ENCODE measurements around the gene VPS8.
"Not testable (repeated sequence)": the region's sequence is repeated elsewhere in the genome, so short reads cannot be mapped to it uniquely, and the experiment has no call there.

Gene VPS8

GRCh38 chr3:184965639-184966430 is 153.9 kb downstream of the VPS8 start:
- Histone ChIP-seq H3K9ac (ENCODE audit: low read length) (no peak overlapping the region), H3K27me3 (ENCODE audit: control insufficient read depth, insufficient read depth, low read length) (no peaks in the 10 kb centered on the region), H3K4me1 (ENCODE audit: control insufficient read depth, insufficient read depth, low read length) (no peaks in the 10 kb centered on the region), H3K4me3 (ENCODE audit: low read length) (no peak overlapping the region), H3K36me3 (ENCODE audit: control insufficient read depth, insufficient read depth, low read length) (peaks cover 6% of the 10 kb centered on the region), H3K27ac (ENCODE audit: low read depth, low read length) (no peak overlapping the region)

GRCh38 chr3:184968115-184968514 is 156.1 kb downstream of the VPS8 start:
- Histone ChIP-seq H3K27me3 (ENCODE audit: control insufficient read depth, insufficient read depth, low read length) (no peaks in the 10 kb centered on the region), H3K27ac (ENCODE audit: low read depth, low read length) (no peak overlapping the region), H3K4me3 (ENCODE audit: low read length) (no peak overlapping the region), H3K9ac (ENCODE audit: low read length) (no peak overlapping the region), H3K36me3 (ENCODE audit: control insufficient read depth, insufficient read depth, low read length) (peaks cover 6% of the 10 kb centered on the region), H3K4me1 (ENCODE audit: control insufficient read depth, insufficient read depth, low read length) (no peaks in the 10 kb centered on the region)

- H3K4me1 ChIP-seq (ENCODE audit: control insufficient read depth, insufficient read depth, low read length), result no peaks in the 10 kb centered on the region
- no peak overlapping the region for H3K9ac ChIP-seq (ENCODE audit: low read length)
- H3K27me3 ChIP-seq (ENCODE audit: control insufficient read depth, insufficient read depth, low read length), result no peaks in the 10 kb centered on the region
- peaks cover 11% of the 10 kb centered on the region for H3K36me3 ChIP-seq (ENCODE audit: control insufficient read depth, insufficient read depth, low read length)
- no peak overlapping the region for H3K27ac ChIP-seq (ENCODE audit: low read depth, low read length)
- no peak overlapping the region for H3K4me3 ChIP-seq (ENCODE audit: low read length)
Observed at GRCh38 chr3:184970186-184970585, 158.2 kb downstream of the VPS8 start.

GRCh38 chr3:184977796-184978195 is 165.8 kb downstream of the VPS8 start:
- Histone ChIP-seq H3K9ac (ENCODE audit: low read length) (no peak overlapping the region), H3K4me1 (ENCODE audit: control insufficient read depth, insufficient read depth, low read length) (no peaks in the 10 kb centered on the region), H3K27me3 (ENCODE audit: control insufficient read depth, insufficient read depth, low read length) (no peaks in the 10 kb centered on the region), H3K27ac (ENCODE audit: low read depth, low read length) (no peak overlapping the region), H3K36me3 (ENCODE audit: control insufficient read depth, insufficient read depth, low read length) (peaks cover 7% of the 10 kb centered on the region), H3K4me3 (ENCODE audit: low read length) (no peak overlapping the region)

DNA sequence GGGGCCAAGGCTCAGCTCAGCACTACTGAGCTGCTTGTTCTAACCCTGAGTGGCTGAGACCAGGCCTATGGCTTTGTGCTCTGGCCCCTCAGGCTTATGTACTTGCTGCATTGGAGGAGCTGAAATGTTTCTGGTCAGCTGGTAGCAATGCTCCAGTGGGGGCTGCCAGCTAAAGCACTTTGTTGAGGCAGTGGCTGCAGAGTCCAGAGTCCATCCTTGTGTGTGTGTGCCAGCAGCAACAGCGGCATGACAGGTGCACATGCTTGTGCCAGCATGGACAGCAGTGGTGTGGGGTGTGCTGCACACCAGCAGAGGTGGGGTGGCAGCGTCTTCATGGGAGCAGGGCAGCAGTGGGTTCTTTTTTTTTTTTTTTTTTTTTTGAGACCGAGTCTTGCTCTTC is 169.1 kb downstream of the VPS8 start:
- no peak overlapping the region for H3K4me3 ChIP-seq (ENCODE audit: low read length)
- no peak overlapping the region for H3K9ac ChIP-seq (ENCODE audit: low read length)
- peaks cover 2% of the 10 kb centered on the region for H3K36me3 ChIP-seq (ENCODE audit: control insufficient read depth, insufficient read depth, low read length)
- no peaks in the 10 kb centered on the region for H3K4me1 ChIP-seq (ENCODE audit: control insufficient read depth, insufficient read depth, low read length)
- no peaks in the 10 kb centered on the region for H3K27me3 ChIP-seq (ENCODE audit: control insufficient read depth, insufficient read depth, low read length)
- H3K27ac ChIP-seq (ENCODE audit: low read depth, low read length), result no peak overlapping the region

DNA sequence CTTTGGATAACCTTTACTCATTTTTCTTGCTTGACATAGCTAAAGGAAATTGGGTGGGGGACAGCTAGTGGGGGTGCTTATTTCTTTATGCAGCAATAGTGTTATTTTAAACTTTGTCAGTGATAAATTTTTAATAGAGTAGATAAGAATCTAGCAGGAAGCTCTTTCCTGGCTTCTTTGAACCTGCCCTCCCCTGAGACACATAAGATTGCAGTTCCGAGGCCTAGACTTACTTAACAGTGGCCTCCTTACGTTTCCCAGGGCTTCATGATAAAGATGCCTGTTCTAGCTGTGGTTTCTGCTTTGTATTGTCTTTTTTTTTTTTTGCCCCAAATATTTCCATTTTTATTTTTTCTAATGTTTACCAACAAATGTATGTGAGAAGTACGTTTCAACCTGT is 170.1 kb downstream of the VPS8 start:
- Histone ChIP-seq H3K4me3 (ENCODE audit: low read length) (no peak overlapping the region), H3K9ac (ENCODE audit: low read length) (no peak overlapping the region), H3K4me1 (ENCODE audit: control insufficient read depth, insufficient read depth, low read length) (no peaks in the 10 kb centered on the region), H3K27me3 (ENCODE audit: control insufficient read depth, insufficient read depth, low read length) (no peaks in the 10 kb centered on the region), H3K27ac (ENCODE audit: low read depth, low read length) (no peak overlapping the region), H3K36me3 (ENCODE audit: control insufficient read depth, insufficient read depth, low read length) (no peaks in the 10 kb centered on the region)

DNA sequence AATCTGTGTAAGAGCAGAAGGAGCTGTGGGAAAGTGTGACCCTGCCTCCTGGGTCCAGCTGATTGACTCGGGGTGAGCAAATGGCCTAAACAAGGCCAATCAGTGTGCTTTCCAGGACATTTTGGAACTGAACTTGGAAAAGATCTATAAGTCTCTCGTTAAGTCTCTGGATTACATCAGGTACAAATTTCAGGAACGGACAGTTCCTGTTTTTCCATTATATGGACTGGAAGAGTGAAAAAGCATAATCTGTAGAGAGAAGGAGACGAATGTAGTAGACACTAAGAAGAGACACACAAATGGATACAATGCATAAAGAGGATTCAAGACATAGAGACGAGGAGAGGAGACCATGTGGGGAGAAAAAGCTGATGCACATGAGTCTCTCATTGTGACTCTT is 173.6 kb downstream of the VPS8 start:
- H3K27me3 ChIP-seq (ENCODE audit: control insufficient read depth, insufficient read depth, low read length), result no peaks in the 10 kb centered on the region
- no peaks in the 10 kb centered on the region for H3K4me1 ChIP-seq (ENCODE audit: control insufficient read depth, insufficient read depth, low read length)
- no peaks in the 10 kb centered on the region for H3K36me3 ChIP-seq (ENCODE audit: control insufficient read depth, insufficient read depth, low read length)
- no peak overlapping the region for H3K4me3 ChIP-seq (ENCODE audit: low read length)
- H3K9ac ChIP-seq (ENCODE audit: low read length), result no peak overlapping the region
- H3K27ac ChIP-seq (ENCODE audit: low read depth, low read length), result no peak overlapping the region

- no peak overlapping the region for H3K9ac ChIP-seq (ENCODE audit: low read length)
- no peak overlapping the region for H3K27ac ChIP-seq (ENCODE audit: low read depth, low read length)
Observed at GRCh38 chr3:184986366-184986889, 174.5 kb downstream of the VPS8 start.

GRCh38 chr3:184993394-184993793 is 181.4 kb downstream of the VPS8 start:
- Histone ChIP-seq H3K4me3 (ENCODE audit: low read length) (no peak overlapping the region), H3K27me3 (ENCODE audit: control insufficient read depth, insufficient read depth, low read length) (no peaks in the 10 kb centered on the region), H3K27ac (ENCODE audit: low read depth, low read length) (no peak overlapping the region), H3K9ac (ENCODE audit: low read length) (no peak overlapping the region), H3K36me3 (ENCODE audit: control insufficient read depth, insufficient read depth, low read length) (peaks cover 9% of the 10 kb centered on the region), H3K4me1 (ENCODE audit: control insufficient read depth, insufficient read depth, low read length) (no peaks in the 10 kb centered on the region)

More at GRCh38 chr3:184986366-184986889, 174.5 kb downstream of the VPS8 start:
- no peaks in the 10 kb centered on the region for H3K27me3 ChIP-seq (ENCODE audit: control insufficient read depth, insufficient read depth, low read length)
- no peaks in the 10 kb centered on the region for H3K4me1 ChIP-seq (ENCODE audit: control insufficient read depth, insufficient read depth, low read length)
- H3K4me3 ChIP-seq (ENCODE audit: low read length), result no peak overlapping the region
- H3K36me3 ChIP-seq (ENCODE audit: control insufficient read depth, insufficient read depth, low read length), result no peaks in the 10 kb centered on the region

- H3K27me3 ChIP-seq (ENCODE audit: control insufficient read depth, insufficient read depth, low read length); H3K27ac ChIP-seq (ENCODE audit: low read depth, low read length); H3K36me3 ChIP-seq (ENCODE audit: control insufficient read depth, insufficient read depth, low read length); H3K4me1 ChIP-seq (ENCODE audit: control insufficient read depth, insufficient read depth, low read length); H3K9ac ChIP-seq (ENCODE audit: low read length); H3K4me3 ChIP-seq (ENCODE audit: low read length): not testable (repeated sequence)
Observed at GRCh38 chr3:185003876-185004275, 191.9 kb downstream of the VPS8 start.

GRCh38 chr3:185009650-185010049 is 197.7 kb downstream of the VPS8 start:
- Histone ChIP-seq H3K27me3 (ENCODE audit: control insufficient read depth, insufficient read depth, low read length) (no peaks in the 10 kb centered on the region), H3K36me3 (ENCODE audit: control insufficient read depth, insufficient read depth, low read length) (peaks cover 6% of the 10 kb centered on the region), H3K27ac (ENCODE audit: low read depth, low read length) (no peak overlapping the region)

GRCh38 chr3:185017584-185017983 is 205.6 kb downstream of the VPS8 start:
- not testable (repeated sequence) for H3K9ac ChIP-seq (ENCODE audit: low read length); H3K4me1 ChIP-seq (ENCODE audit: control insufficient read depth, insufficient read depth, low read length); H3K27me3 ChIP-seq (ENCODE audit: control insufficient read depth, insufficient read depth, low read length); H3K27ac ChIP-seq (ENCODE audit: low read depth, low read length); H3K4me3 ChIP-seq (ENCODE audit: low read length); H3K36me3 ChIP-seq (ENCODE audit: control insufficient read depth, insufficient read depth, low read length)

More at GRCh38 chr3:185009650-185010049, 197.7 kb downstream of the VPS8 start:
- no peak overlapping the region for H3K9ac ChIP-seq (ENCODE audit: low read length)
- H3K4me1 ChIP-seq (ENCODE audit: control insufficient read depth, insufficient read depth, low read length), result no peaks in the 10 kb centered on the region
- no peak overlapping the region for H3K4me3 ChIP-seq (ENCODE audit: low read length)

DNA sequence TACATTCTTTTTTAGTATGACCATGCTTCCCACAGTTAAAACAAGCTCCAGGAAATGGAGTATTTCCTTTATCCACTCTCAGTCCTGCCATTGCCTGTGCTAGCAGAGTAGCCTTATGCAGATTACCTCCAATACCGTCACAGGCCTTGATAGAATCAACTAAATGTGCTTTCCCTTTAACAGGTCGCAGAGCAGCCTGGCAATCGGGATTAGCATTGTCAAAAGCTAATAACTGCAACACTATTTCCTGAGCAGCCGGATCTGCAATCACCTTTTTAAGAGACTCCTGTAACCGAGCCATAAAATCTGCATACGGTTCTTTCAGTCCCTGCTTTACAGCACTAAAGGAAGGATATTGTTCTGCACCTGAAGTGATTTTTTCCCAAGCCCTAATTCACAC is 206.0 kb downstream of the VPS8 start:
- H3K9ac ChIP-seq (ENCODE audit: low read length); H3K36me3 ChIP-seq (ENCODE audit: control insufficient read depth, insufficient read depth, low read length); H3K4me1 ChIP-seq (ENCODE audit: control insufficient read depth, insufficient read depth, low read length); H3K27me3 ChIP-seq (ENCODE audit: control insufficient read depth, insufficient read depth, low read length); H3K27ac ChIP-seq (ENCODE audit: low read depth, low read length); H3K4me3 ChIP-seq (ENCODE audit: low read length): not testable (repeated sequence)
